Stimulated activated CD4-positive, alpha-beta T cell treated with anti-CD3 and anti-CD28 coated beads, TNF-alpha, amount 100 ng/mL, for 4 hours (primary cell): ENCODE results near the gene NBAS.

Experiments used
- DNase-seq, 3 experiments: peaks; one replicate each; pipeline ENCODE4 v3.0.0-alpha.2; 2020; ENCODE audit warnings: low read depth in 3 of 3

The NBAS gene

GRCh38 chr2:15591373-15591691 is 30.2 kb upstream of the NBAS start:
- DNase-seq: no peak

- DNase-seq: no peak
Observed at GRCh38 chr2:15588329-15588919, 27.3 kb upstream of the NBAS start.

- DNase-seq: no peak
Observed at GRCh38 chr2:15584767-15585469, 23.8 kb upstream of the NBAS start.

- no peak for DNase-seq
Observed at GRCh38 chr2:15584316-15584715, 23.2 kb upstream of the NBAS start.

- DNase-seq: no peak
Observed at GRCh38 chr2:15583826-15584225, 22.7 kb upstream of the NBAS start.

- DNase-seq: no peak
Observed at GRCh38 chr2:15582710-15583357, 21.7 kb upstream of the NBAS start.

- no peak for DNase-seq
Observed at GRCh38 chr2:15580451-15580850, 19.3 kb upstream of the NBAS start.

- DNase-seq: no peak
Observed at GRCh38 chr2:15579641-15580040, 18.5 kb upstream of the NBAS start.

GRCh38 chr2:15577071-15577735 is 16.1 kb upstream of the NBAS start:
- DNase-seq: peak; percentile 73 to 81 (median 78)

GRCh38 chr2:15571729-15572128 is 10.6 kb upstream of the NBAS start:
- no peak for DNase-seq

- DNase-seq: no peak
Observed at GRCh38 chr2:15570104-15570503, 9.0 kb upstream of the NBAS start.

GRCh38 chr2:15568874-15569273 is 7.7 kb upstream of the NBAS start:
- DNase-seq: no peak

- DNase-seq: no peak
Observed at GRCh38 chr2:15566912-15567311, 5.8 kb upstream of the NBAS start.

- no peak for DNase-seq
Observed at GRCh38 chr2:15565994-15566671, 5.0 kb upstream of the NBAS start.

- DNase-seq: no peak
Observed at GRCh38 chr2:15565392-15565791, 4.3 kb upstream of the NBAS start.

- DNase-seq: no peak
Observed at GRCh38 chr2:15563227-15564100, 2.3 kb upstream of the NBAS start.

- DNase-seq: no peak
Observed at GRCh38 chr2:15562354-15563031, 1.4 kb upstream of the NBAS start.

GRCh38 chr2:15561574-15562344 is 625 bp upstream of the NBAS start:
- DNase-seq: peak in 1 of 3 experiments; percentile 1

GRCh38 chr2:15560140-15560987 is 770 bp downstream of the NBAS start:
- DNase-seq: no peak
